HepG2 (cell line): ENCODE results near the gene GON4L. TPM values are rescaled to one million over a fixed set of nuclear protein-coding genes. Genes with fewer than 3 reads are reported as not detected.

ENCODE experiments used
- AHDC1 ChIP-seq: sonication (generic); formaldehyde crosslinking; IDR thresholded peaks from 2 replicates; pipeline ENCODE4 v1.5.1; 2020; ENCODE audit warnings: mild to moderate bottlenecking, missing genetic modification reagents, borderline replicate concordance
- CREB1 ChIP-seq, 2 experiments: fragments of 450-650 bp in 1 of 2; IDR thresholded peaks; 2 replicates each; pipeline ENCODE4 v1.6.1; 2016 to 2017; ENCODE audit warnings: control low read depth in 1 of 2, mild to moderate bottlenecking in 1 of 2, missing compliant biosample characterization in 1 of 2, missing genetic modification characterization in 1 of 2
- HMG20A ChIP-seq: IDR thresholded peaks from 2 replicates; pipeline ENCODE4 v1.6.1; 2016; ENCODE audit warnings: borderline replicate concordance
- MED1 ChIP-seq: sonication (generic); formaldehyde crosslinking; IDR thresholded peaks from 2 replicates; pipeline ENCODE4 v1.4.0; 2020; ENCODE audit warnings: missing genetic modification reagents
- MIER3 ChIP-seq: IDR thresholded peaks from 2 replicates; pipeline ENCODE4 v1.6.1; 2016; ENCODE audit warnings: missing compliant biosample characterization, borderline replicate concordance
- RFX5 ChIP-seq: IDR thresholded peaks from 2 replicates; pipeline ENCODE4 v1.6.1; 2011; ENCODE audit warnings: low read depth, low read length, improper control_type of control experiment
- RXRB ChIP-seq: IDR thresholded peaks from 2 replicates; pipeline ENCODE4 v1.6.1; 2016; ENCODE audit warnings: borderline replicate concordance, missing genetic modification reagents, missing compliant biosample characterization
- SAP130 ChIP-seq: IDR thresholded peaks from 2 replicates; pipeline ENCODE4 v1.6.1; 2016; ENCODE audit warnings: low read depth
- ZBTB2 ChIP-seq: sonication (generic); formaldehyde crosslinking; IDR thresholded peaks from 2 replicates; pipeline ENCODE4 v1.8.0; 2022; ENCODE audit warnings: low read depth, missing genetic modification reagents
- ZC3H13 ChIP-seq: sonication (generic); formaldehyde crosslinking; IDR thresholded peaks from 2 replicates; pipeline ENCODE4 v1.8.1; 2023; ENCODE audit warnings: mild to moderate bottlenecking, missing genetic modification reagents, moderate library complexity
- ZFP36 ChIP-seq: fragments of 150-350 bp; IDR thresholded peaks from 2 replicates; pipeline ENCODE4 v1.6.1; 2018; ENCODE audit warnings: borderline replicate concordance, low read length, low read depth; ENCODE audit not compliant: partially characterized antibody
- ZMYM3 ChIP-seq: sonication (generic); formaldehyde crosslinking; IDR thresholded peaks from 2 replicates; pipeline ENCODE4 v1.5.1; 2020; ENCODE audit warnings: mild to moderate bottlenecking, missing genetic modification reagents
- ZNF3 ChIP-seq: IDR thresholded peaks from 2 replicates; pipeline ENCODE4 v1.7.0; 2017; ENCODE audit warnings: inconsistent platforms
- polyA plus RNA-seq, 8 experiments: library from polyadenylated mRNA; depleted of rRNA in 3 of 8; stranded (reverse) in 7 of 8; unstranded in 1 of 8; fragments of >200 nt; fragmentation: Illumina TruSeq in 4 of 8; extraction: Trizol in 4 of 8; gene quantifications; 2 replicates each; pipeline versions ENCODE4 v1.2.1 to v1.2.3, GENCODE V29; 2011 to 2016; ENCODE audit warnings: low read depth in 4 of 8, missing spikeins in 1 of 8, mixed read lengths in 1 of 8; ENCODE audit not compliant: insufficient read depth in 1 of 8
- total RNA-seq, 5 experiments: library from RNA; depleted of rRNA; stranded (reverse); fragments of >200 nt; fragmentation: Illumina TruSeq; extraction: Trizol; gene quantifications; 2 replicates each; pipeline ENCODE4 v1.2.3, GENCODE V29; 2016; ENCODE audit warnings: low read depth in 1 of 5
- TF ChIP-seq, protein P1 (sequence below): sonication (generic); formaldehyde crosslinking; IDR thresholded peaks from 2 replicates; pipeline ENCODE4 v1.5.1; 2020; ENCODE audit warnings: mild to moderate bottlenecking, missing genetic modification reagents
- TF ChIP-seq, protein P2 (sequence below), 2 experiments: sonication (generic) in 1 of 2; formaldehyde crosslinking in 1 of 2; IDR thresholded peaks; 2 replicates each; pipeline versions ENCODE4 v1.5.1 to v1.6.1; 2011 to 2020; ENCODE audit warnings: borderline replicate concordance in 1 of 2, low read depth in 1 of 2, low read length in 1 of 2, mild to moderate bottlenecking in 1 of 2, missing genetic modification reagents in 1 of 2, moderate library complexity in 1 of 2

GON4L gene
- total and polyA plus RNA-seq, 2 of the 13 experiments (the other 11 are each of a cell fraction or from before 2014, with no cell fraction given), result 14.6 to 19.6 TPM

GRCh38 chr1:155893389-155894142 is 36.6 kb upstream of the GON4L start (continued):
- peak; percentile 28; the same call in 1 of the 2 replicates for TF ChIP-seq RXRB (CRISPR knock-in tag)
- TF ChIP-seq ZMYM3 (CRISPR knock-in tag), result peak; percentile 95
- TF ChIP-seq ZFP36, result no peak
- 0 out of 2 replicates have a peak, but pooled peaks have one; percentile 18 for TF ChIP-seq ZNF3 (CRISPR knock-in tag)
- TF ChIP-seq SAP130 (CRISPR knock-in tag), result peak; percentile 82
- no peak for TF ChIP-seq ZBTB2 (CRISPR knock-in tag)
- peak; percentile 62; the same call in 1 of the 2 replicates for TF ChIP-seq HMG20A (CRISPR knock-in tag)
- TF ChIP-seq, protein P1, sequence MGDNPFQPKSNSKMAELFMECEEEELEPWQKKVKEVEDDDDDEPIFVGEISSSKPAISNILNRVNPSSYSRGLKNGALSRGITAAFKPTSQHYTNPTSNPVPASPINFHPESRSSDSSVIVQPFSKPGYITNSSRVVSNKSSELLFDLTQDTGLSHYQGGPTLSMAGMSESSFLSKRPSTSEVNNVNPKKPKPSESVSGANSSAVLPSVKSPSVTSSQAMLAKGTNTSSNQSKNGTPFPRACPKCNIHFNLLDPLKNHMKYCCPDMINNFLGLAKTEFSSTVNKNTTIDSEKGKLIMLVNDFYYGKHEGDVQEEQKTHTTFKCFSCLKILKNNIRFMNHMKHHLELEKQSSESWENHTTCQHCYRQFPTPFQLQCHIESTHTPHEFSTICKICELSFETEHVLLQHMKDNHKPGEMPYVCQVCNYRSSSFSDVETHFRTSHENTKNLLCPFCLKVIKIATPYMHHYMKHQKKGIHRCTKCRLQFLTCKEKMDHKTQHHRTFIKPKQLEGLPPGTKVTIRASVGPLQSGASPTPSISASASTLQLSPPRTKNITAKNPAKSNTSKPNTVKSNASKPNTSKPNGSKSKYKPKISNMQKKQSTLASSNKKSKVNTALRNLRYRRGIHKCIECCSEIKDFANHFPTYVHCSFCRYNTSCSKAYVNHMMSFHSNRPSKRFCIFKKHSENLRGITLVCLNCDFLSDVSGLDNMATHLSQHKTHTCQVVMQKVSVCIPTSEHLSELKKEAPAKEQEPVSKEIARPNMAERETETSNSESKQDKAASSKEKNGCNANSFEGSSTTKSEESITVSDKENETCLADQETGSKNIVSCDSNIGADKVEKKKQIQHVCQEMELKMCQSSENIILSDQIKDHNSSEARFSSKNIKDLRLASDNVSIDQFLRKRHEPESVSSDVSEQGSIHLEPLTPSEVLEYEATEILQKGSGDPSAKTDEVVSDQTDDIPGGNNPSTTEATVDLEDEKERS (CRISPR knock-in tag), result peak; percentile 72; the same call in 1 of the 2 replicates
- TF ChIP-seq ZC3H13 (CRISPR knock-in tag), result no peak
- no peak for TF ChIP-seq RFX5
- TF ChIP-seq MED1, result peak; percentile 59; the same call in 1 of the 2 replicates
- 0 out of 2 replicates have a peak, but pooled peaks have one; percentile 37 for TF ChIP-seq CREB1 (IDR thresholded peaks at IDR 0.05)
- 0 out of 2 replicates have a peak, but pooled peaks have one; percentile 28 for TF ChIP-seq CREB1 (CRISPR knock-in tag; IDR thresholded peaks at IDR 0.05)
- TF ChIP-seq, protein P2, sequence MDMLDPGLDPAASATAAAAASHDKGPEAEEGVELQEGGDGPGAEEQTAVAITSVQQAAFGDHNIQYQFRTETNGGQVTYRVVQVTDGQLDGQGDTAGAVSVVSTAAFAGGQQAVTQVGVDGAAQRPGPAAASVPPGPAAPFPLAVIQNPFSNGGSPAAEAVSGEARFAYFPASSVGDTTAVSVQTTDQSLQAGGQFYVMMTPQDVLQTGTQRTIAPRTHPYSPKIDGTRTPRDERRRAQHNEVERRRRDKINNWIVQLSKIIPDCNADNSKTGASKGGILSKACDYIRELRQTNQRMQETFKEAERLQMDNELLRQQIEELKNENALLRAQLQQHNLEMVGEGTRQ (IDR thresholded peaks at IDR 0.05; ENCODE audit: low read depth, low read length), result peak; percentile 89
- TF ChIP-seq, protein P2 (CRISPR knock-in tag; IDR thresholded peaks at IDR 0.05; ENCODE audit: borderline replicate concordance), result peak; percentile 87; the same call in 1 of the 2 replicates
- peak; percentile 71; the same call in 1 of the 2 replicates for TF ChIP-seq AHDC1 (CRISPR knock-in tag)
- TF ChIP-seq MIER3 (CRISPR knock-in tag), result peak; percentile 30; the same call in 1 of the 2 replicates
